Peyer's patch (tissue), 4 donors: ENCODE results near the gene NDUFB11.

Source experiments
- POLR2A ChIP-seq, 2 donors: fragments of 450-650 bp; IDR thresholded peaks; one replicate each; pipeline ENCODE4 v1.5.1; 2017; ENCODE audit warnings: antibody characterized with exemption in 2 of 2, mild to moderate bottlenecking in 2 of 2, moderate library complexity in 2 of 2
- TF ChIP-seq, protein P1 (sequence below), 6 experiments: fragments of 450-650 bp in 4 of 6; fragments of 200-600 bp in 2 of 6; sonication (generic) in 1 of 6; IDR thresholded peaks; one replicate each; pipeline ENCODE4 v1.5.1; 2017 to 2019; ENCODE audit warnings: antibody characterized with exemption in 6 of 6, mild to moderate bottlenecking in 3 of 6, moderate library complexity in 1 of 6

DNA sequence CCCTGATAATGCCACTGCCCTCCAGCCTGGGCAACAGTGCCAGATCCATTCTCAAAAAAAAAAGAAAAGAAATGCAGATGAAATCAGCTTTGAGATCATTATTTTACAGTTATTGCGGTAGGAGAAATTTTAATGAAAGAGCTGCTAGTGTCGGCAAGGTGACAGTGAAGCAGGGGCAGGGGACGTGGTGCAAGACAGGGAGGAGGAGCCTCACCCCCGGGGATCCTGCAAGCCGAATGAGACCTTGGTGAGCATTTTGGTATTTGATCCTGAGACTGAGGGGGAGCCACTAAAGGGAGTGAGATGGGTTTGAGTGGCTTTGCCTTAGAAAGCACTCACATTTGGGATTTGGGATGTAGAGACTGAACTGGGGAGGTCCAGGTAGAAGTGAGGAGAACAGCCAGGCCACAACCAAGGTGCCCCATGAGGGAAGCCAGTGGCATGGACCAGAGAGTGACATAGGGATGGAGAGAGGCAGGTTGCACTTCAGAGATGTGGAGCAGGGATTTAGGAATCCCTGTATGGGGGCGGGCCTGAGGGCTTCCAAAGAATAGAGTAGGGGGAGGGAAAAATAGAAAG is 24.1 kb upstream of the NDUFB11 start:
- TF ChIP-seq POLR2A (IDR thresholded peaks at IDR 0.05) = no peak
- TF ChIP-seq, protein P1, sequence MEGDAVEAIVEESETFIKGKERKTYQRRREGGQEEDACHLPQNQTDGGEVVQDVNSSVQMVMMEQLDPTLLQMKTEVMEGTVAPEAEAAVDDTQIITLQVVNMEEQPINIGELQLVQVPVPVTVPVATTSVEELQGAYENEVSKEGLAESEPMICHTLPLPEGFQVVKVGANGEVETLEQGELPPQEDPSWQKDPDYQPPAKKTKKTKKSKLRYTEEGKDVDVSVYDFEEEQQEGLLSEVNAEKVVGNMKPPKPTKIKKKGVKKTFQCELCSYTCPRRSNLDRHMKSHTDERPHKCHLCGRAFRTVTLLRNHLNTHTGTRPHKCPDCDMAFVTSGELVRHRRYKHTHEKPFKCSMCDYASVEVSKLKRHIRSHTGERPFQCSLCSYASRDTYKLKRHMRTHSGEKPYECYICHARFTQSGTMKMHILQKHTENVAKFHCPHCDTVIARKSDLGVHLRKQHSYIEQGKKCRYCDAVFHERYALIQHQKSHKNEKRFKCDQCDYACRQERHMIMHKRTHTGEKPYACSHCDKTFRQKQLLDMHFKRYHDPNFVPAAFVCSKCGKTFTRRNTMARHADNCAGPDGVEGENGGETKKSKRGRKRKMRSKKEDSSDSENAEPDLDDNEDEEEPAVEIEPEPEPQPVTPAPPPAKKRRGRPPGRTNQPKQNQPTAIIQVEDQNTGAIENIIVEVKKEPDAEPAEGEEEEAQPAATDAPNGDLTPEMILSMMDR (IDR thresholded peaks at IDR 0.05) = no peak
